Hepatocyte (in vitro differentiated cells): ENCODE data around the gene SETBP1. TPM values are rescaled to one million over a fixed set of nuclear protein-coding genes. Genes with fewer than 3 reads are reported as not detected.

Source experiments
- DNase-seq: peaks from one replicate; pipeline ENCODE4 v3.0.0-alpha.2; 2016; ENCODE audit warnings: low spot score
- H2AFZ ChIP-seq: fragments of 200-600 bp; sonication (generic); 2 replicates; pipeline ENCODE4 v1.6.0; 2016; ENCODE audit warnings: antibody characterized with exemption, mild to moderate bottlenecking
- H3K27ac ChIP-seq: fragments of 200-600 bp; sonication (generic); 2 replicates; pipeline ENCODE4 v1.5.1; 2016; ENCODE audit warnings: mild to moderate bottlenecking
- H3K27me3 ChIP-seq: fragments of 200-600 bp; sonication (generic); 2 replicates; pipeline ENCODE4 v1.6.1; 2016
- H3K36me3 ChIP-seq: fragments of 200-600 bp; sonication (generic); replicated peaks from 2 replicates; pipeline ENCODE4 v1.5.1; 2016; ENCODE audit warnings: low read depth; ENCODE audit not compliant: insufficient read depth
- H3K4me1 ChIP-seq: fragments of 200-600 bp; sonication (generic); 2 replicates; pipeline ENCODE4 v1.5.1; 2016; ENCODE audit warnings: mild to moderate bottlenecking, moderate library complexity; ENCODE audit not compliant: insufficient read depth
- H3K4me2 ChIP-seq: fragments of 200-600 bp; sonication (generic); 2 replicates; pipeline ENCODE4 v1.6.0; 2016
- H3K4me3 ChIP-seq: fragments of 200-600 bp; sonication (generic); 2 replicates; pipeline ENCODE4 v1.5.1; 2016; ENCODE audit warnings: mild to moderate bottlenecking
- H3K79me2 ChIP-seq: fragments of 200-600 bp; sonication (generic); 2 replicates; pipeline ENCODE4 v1.6.0; 2017; ENCODE audit warnings: mild to moderate bottlenecking
- H3K9me2 ChIP-seq: fragments of 200-600 bp; sonication (generic); replicated peaks from 2 replicates; pipeline ENCODE4 v1.6.0; 2017; ENCODE audit warnings: mild to moderate bottlenecking; ENCODE audit not compliant: insufficient read depth
- H3K9me3 ChIP-seq: fragments of 200-600 bp; sonication (generic); 2 replicates; pipeline ENCODE4 v1.5.1; 2016; ENCODE audit warnings: low read depth, mild to moderate bottlenecking
- H4K20me1 ChIP-seq: fragments of 200-600 bp; sonication (generic); 2 replicates; pipeline ENCODE4 v1.6.0; 2016; ENCODE audit warnings: mild to moderate bottlenecking; ENCODE audit not compliant: insufficient read depth, poor library complexity, severe bottlenecking
- EZH2 ChIP-seq: fragments of 200-600 bp; sonication (generic); IDR thresholded peaks from 2 replicates; pipeline ENCODE4 v1.6.1; 2016; ENCODE audit warnings: antibody characterized with exemption, mild to moderate bottlenecking, borderline replicate concordance
- EZH2phosphoT487 ChIP-seq: fragments of 200-600 bp; sonication (generic); IDR thresholded peaks from one replicate; pipeline ENCODE4 v1.6.1; 2018; ENCODE audit warnings: antibody characterized with exemption, mild to moderate bottlenecking, low read depth, moderate library complexity; ENCODE audit not compliant: unreplicated experiment, severe bottlenecking
- WGBS: methylation state at CpG from one replicate; pipeline ENCODE4 v1.1.6; 2016; ENCODE audit warnings: low lambda C conversion rate; ENCODE audit errors: missing lambda C conversion rate; 5-methylcytosine and 5-hydroxymethylcytosine counted together
- polyA plus RNA-seq: library from polyadenylated mRNA; unstranded; fragments of >200 nt; fragmentation: Nextera tagmentation; extraction: Ambion mirVana; gene quantifications from 2 replicates; pipeline ENCODE4 v1.2.1, GENCODE V29; 2016
- total RNA-seq: library from RNA; depleted of rRNA; stranded (reverse); fragments of >200 nt; gene quantifications from 2 replicates; pipeline ENCODE4 v1.2.3, GENCODE V29; 2014
- TF ChIP-seq, protein P1 (sequence below): fragments of 200-600 bp; sonication (generic); IDR thresholded peaks from 2 replicates; pipeline ENCODE4 v1.5.1; 2016; ENCODE audit warnings: antibody characterized with exemption, mild to moderate bottlenecking; ENCODE audit not compliant: poor library complexity

SETBP1 gene
- total and polyA plus RNA-seq, 2 experiments from 2014 or later, result 10.3 to 21.1 TPM

DNA sequence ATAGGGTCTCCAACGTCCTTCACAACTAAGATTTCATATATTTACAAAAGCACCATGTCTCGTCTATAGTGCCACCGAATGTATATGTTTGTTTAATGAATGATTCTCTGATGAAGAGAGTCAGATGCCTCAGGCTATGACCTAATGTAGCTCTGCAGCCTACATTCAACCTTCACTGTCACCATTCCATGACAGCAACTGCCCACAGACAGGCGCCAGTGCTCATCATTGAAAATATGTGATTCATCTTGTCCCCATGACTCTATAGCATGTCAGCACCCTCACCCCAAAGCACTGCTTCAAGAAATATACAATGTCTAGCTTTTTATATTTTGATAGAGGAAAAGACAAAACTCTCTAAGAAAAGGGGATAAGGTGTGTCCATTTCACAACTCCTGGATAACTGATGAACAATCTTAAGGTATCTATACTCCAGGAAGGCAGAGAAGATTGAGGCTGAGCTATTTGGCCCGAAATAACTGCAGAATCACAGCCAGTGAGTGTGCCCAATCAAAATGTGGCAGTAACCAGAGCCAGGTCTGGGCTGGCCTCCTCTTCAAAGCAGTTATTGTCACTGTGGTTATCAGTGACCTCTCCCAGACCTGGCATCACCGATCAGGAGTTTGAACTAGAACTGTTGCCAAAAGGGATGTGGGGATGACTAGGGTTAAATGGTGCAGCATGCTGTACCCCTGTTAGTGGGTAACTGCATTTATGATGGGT, 246.6 kb downstream of the SETBP1 start:
- H4K20me1 ChIP-seq, result no peaks in the 10 kb centered on the region
- TF ChIP-seq EZH2 (no peak), EZH2phosphoT487 (no peak)
- TF ChIP-seq, protein P1, sequence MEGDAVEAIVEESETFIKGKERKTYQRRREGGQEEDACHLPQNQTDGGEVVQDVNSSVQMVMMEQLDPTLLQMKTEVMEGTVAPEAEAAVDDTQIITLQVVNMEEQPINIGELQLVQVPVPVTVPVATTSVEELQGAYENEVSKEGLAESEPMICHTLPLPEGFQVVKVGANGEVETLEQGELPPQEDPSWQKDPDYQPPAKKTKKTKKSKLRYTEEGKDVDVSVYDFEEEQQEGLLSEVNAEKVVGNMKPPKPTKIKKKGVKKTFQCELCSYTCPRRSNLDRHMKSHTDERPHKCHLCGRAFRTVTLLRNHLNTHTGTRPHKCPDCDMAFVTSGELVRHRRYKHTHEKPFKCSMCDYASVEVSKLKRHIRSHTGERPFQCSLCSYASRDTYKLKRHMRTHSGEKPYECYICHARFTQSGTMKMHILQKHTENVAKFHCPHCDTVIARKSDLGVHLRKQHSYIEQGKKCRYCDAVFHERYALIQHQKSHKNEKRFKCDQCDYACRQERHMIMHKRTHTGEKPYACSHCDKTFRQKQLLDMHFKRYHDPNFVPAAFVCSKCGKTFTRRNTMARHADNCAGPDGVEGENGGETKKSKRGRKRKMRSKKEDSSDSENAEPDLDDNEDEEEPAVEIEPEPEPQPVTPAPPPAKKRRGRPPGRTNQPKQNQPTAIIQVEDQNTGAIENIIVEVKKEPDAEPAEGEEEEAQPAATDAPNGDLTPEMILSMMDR, result no peak
- DNase-seq, result no peak
- H3K27ac ChIP-seq, result no peak overlapping the region
- H3K4me3 ChIP-seq, result no peak overlapping the region
- no peaks in the 10 kb centered on the region for H3K36me3 ChIP-seq
- H3K79me2 ChIP-seq, result peaks cover 14% of the 10 kb centered on the region
- H3K4me2 ChIP-seq, result no peak overlapping the region
- H2AFZ ChIP-seq, result no peak overlapping the region
- H3K9me2 ChIP-seq, result no peaks in the 10 kb centered on the region
- 76% methylated on average over 6 of the region's 6 CpGs for WGBS
- H3K4me1 ChIP-seq, result peaks cover 4% of the 10 kb centered on the region
- H3K9me3 ChIP-seq, result no peaks in the 10 kb centered on the region
- no peaks in the 10 kb centered on the region for H3K27me3 ChIP-seq

DNA sequence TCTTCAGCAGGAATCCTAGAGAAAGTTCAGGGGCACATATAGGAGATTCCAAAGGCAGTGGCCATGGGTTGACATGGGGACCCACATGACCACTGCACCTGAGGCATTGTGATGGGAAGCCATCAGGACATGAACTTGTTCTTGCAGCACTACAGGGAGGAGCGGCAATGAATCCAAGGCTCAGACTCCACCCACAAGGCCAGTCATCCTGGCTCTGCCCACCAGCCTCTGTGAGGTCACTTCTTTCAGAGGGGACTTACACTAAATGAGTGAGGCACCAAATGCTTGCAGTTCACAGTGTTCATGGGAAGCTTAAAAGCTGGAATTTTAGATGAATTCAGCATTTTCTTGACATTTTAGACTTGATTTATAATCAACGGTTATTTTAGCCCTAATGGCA, 254.2 kb downstream of the SETBP1 start:
- Histone ChIP-seq H3K36me3 (no peaks in the 10 kb centered on the region), H3K4me2 (no peak overlapping the region), H3K27me3 (no peaks in the 10 kb centered on the region), H3K9me3 (no peaks in the 10 kb centered on the region), H3K9me2 (no peaks in the 10 kb centered on the region), H3K27ac (no peak overlapping the region), H4K20me1 (no peaks in the 10 kb centered on the region), H3K4me1 (peaks cover 21% of the 10 kb centered on the region), H2AFZ (no peak overlapping the region), H3K4me3 (no peak overlapping the region), H3K79me2 (peaks cover 3% of the 10 kb centered on the region)
- TF ChIP-seq, protein P1, result no peak
- TF ChIP-seq EZH2phosphoT487 (no peak), EZH2 (no peak)
- no peak for DNase-seq
- 94% methylated on average over 2 of the region's 2 CpGs for WGBS

DNA sequence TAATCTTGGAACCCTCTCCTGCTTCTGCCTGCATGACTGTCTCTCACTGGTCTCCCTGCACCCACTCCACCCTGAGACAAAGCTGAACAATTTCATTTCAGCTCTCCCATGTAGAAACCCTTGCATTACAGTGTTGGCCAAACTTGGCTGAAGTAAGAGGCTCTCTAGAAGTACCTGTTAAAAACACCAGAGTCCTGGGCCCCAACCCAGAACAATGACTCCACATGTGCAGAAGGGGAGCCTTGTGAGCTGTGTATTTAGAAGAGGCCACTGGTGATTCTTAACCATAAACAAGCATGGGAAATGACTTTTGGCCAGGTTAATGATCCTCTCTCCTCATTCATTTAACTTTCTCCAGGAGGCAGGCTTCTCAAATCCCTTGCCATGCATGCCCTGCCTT, 254.8 kb downstream of the SETBP1 start:
- H3K79me2 ChIP-seq, result peaks cover under 1% of the 10 kb centered on the region
- no peaks in the 10 kb centered on the region for H3K27me3 ChIP-seq
- DNase-seq, result no peak
- H3K36me3 ChIP-seq, result no peaks in the 10 kb centered on the region
- H3K4me1 ChIP-seq, result peaks cover 21% of the 10 kb centered on the region
- H4K20me1 ChIP-seq, result no peaks in the 10 kb centered on the region
- H3K4me3 ChIP-seq, result no peak overlapping the region
- no peaks in the 10 kb centered on the region for H3K9me2 ChIP-seq
- H2AFZ ChIP-seq, result no peak overlapping the region
- no peak overlapping the region for H3K4me2 ChIP-seq
- H3K27ac ChIP-seq, result no peak overlapping the region
- no peak for TF ChIP-seq EZH2
- H3K9me3 ChIP-seq, result no peaks in the 10 kb centered on the region

DNA sequence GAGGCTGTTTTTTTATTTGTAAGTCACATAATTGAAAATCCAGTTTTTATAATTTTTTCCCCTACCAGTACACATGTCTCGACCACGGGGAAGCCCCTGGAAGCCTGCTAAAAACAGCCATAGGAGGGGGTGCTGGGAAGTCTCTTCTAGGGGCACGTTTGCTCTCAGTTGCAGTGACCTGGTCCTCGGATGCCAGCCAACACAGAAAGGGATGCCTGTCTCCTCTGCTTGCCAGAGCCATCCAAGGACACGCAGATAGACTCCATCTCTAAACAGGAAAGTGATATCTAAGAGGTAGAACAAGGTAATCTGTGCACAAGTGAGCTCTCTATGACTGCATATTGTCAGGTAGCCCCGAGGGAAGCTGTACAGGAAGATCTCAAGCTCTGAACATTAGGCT, 255.8 kb downstream of the SETBP1 start:
- Histone ChIP-seq H3K36me3 (no peaks in the 10 kb centered on the region), H3K4me3 (no peak overlapping the region), H3K9me3 (no peaks in the 10 kb centered on the region), H3K9me2 (no peaks in the 10 kb centered on the region), H3K4me1 (peaks cover 21% of the 10 kb centered on the region), H3K79me2 (peaks cover 8% of the 10 kb centered on the region), H3K27ac (no peak overlapping the region), H3K27me3 (no peaks in the 10 kb centered on the region), H3K4me2 (no peak overlapping the region), H2AFZ (no peak overlapping the region), H4K20me1 (no peaks in the 10 kb centered on the region)
- TF ChIP-seq, protein P1, result no peak
- TF ChIP-seq EZH2phosphoT487 (no peak), EZH2 (no peak)
- 92% methylated on average over 6 of the region's 6 CpGs for WGBS
- DNase-seq, result no peak
